SJCRH30 (cell line): ENCODE measurements around the gene ADAM12. TPM values are rescaled to one million over a fixed set of nuclear protein-coding genes. Genes with fewer than 3 reads are reported as not detected.
A peak's percentile ranks its signal among the peaks of the same experiment; 100 is the strongest.

Source experiments
- DNase-seq, 2 experiments: peaks; one replicate each; pipeline ENCODE4 v3.0.0-alpha.2; 2015 to 2020
- H3K27ac ChIP-seq: fragments of 250-450 bp; sonication (Bioruptor Pico); 2 replicates; pipeline ENCODE4 v1.5.1; 2020; ENCODE audit warnings: mild to moderate bottlenecking, moderate library complexity
- H3K27me3 ChIP-seq: fragments of 250-450 bp; sonication (Bioruptor Pico); 2 replicates; pipeline ENCODE4 v1.5.1; 2020; ENCODE audit warnings: mild to moderate bottlenecking, moderate library complexity
- H3K36me3 ChIP-seq: fragments of 250-450 bp; sonication (Bioruptor Pico); 2 replicates; pipeline ENCODE4 v1.5.1; 2020; ENCODE audit warnings: mild to moderate bottlenecking, moderate library complexity
- H3K4me1 ChIP-seq: fragments of 250-450 bp; sonication (Bioruptor Pico); 2 replicates; pipeline ENCODE4 v1.5.1; 2020; ENCODE audit warnings: mild to moderate bottlenecking, moderate library complexity
- H3K4me3 ChIP-seq: fragments of 250-450 bp; sonication (Bioruptor Pico); 2 replicates; pipeline ENCODE4 v1.5.1; 2020; ENCODE audit warnings: mild to moderate bottlenecking, moderate library complexity
- H3K9me3 ChIP-seq: fragments of 250-450 bp; sonication (Bioruptor Pico); replicated peaks from 2 replicates; pipeline ENCODE4 v1.5.1; 2020; ENCODE audit warnings: mild to moderate bottlenecking, moderate library complexity
- total RNA-seq: library from RNA; depleted of rRNA; stranded (reverse); fragments of >200 nt; shearing (Covaris generic); gene quantifications from 2 replicates; pipeline ENCODE4 v1.2.3, GENCODE V29; 2014

ADAM12 gene
- total RNA-seq, 1 experiment from 2014 or later: 0.26 TPM

DNA sequence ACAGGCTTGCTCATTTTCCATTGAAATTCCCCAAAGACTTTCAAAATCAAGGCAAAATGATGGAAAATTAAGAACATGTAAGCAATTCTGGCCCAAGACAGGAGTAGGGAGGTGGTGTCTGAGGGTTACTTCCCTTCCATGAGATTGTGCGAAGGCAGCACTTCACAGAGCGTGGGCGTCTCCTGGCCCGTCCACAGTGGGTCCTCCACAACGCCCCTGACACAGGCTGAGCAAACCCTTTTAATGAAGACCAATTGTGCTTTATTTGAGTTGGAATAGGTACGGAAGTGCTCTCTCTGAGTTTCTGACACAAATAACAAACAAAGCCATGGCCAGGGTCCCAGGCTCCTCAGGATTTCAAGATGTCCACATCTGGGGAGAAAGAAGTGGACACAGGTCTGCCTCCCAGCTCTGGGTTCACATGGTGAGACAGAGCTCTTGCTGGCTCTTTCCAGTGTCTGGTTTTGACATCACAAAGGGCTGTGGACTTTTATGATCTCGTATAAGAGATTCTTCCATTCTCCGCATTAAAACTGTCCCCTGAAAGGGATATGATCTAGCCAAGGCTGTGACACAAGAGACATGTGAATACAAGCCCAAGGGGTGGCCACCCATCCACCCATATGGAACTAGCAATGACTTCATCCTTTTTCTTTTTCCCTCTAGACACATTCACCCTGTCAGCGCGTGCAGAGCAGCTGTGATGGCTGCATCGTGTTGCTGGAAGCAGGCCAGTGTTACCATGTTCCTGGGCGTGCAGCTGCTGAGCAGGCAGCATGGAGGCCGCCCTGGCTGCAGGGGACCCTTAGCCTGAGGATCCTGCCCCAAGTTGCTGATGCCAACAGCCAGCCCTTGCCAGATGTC is 145.6 kb downstream of the ADAM12 start:
- Histone ChIP-seq H3K27me3 (no peaks in the 10 kb centered on the region), H3K4me1 (peaks cover 17% of the 10 kb centered on the region), H3K36me3 (no peaks in the 10 kb centered on the region), H3K4me3 (no peak overlapping the region), H3K9me3 (0 out of 2 replicates have a peak, but pooled peaks cover 3% of the 10 kb centered on the region), H3K27ac (peak overlapping the region; percentile 43)
- DNase-seq: peak; percentile 84 to 88

DNA sequence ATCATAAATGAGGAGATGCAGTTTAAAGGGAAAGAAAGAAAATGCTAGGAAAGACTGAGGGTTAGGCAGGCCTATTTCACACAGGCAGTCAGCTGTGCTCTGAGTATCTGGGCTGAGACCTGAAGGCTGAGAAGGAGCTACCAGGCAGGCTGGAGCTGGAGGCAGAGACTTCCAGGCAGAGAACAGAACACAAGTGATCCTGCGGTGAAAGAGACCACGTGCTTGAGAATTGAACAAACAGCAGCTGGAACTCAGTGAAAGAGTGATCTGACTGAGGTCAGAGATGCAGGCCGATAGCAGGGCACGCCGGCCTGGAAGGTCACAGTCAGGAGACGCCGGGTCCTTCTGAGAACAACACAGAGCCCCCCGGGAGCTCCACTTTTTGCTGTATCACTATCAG is 147.8 kb downstream of the ADAM12 start:
- H3K27me3 ChIP-seq: no peaks in the 10 kb centered on the region
- peaks cover 17% of the 10 kb centered on the region for H3K4me1 ChIP-seq
- peak overlapping the region; percentile 6; the same call in 1 of the 2 replicates for H3K27ac ChIP-seq
- DNase-seq: peak; percentile 27 to 56
- 0 out of 2 replicates have a peak, but pooled peaks cover 3% of the 10 kb centered on the region for H3K9me3 ChIP-seq
- H3K36me3 ChIP-seq: no peaks in the 10 kb centered on the region
- H3K4me3 ChIP-seq: no peak overlapping the region

DNA sequence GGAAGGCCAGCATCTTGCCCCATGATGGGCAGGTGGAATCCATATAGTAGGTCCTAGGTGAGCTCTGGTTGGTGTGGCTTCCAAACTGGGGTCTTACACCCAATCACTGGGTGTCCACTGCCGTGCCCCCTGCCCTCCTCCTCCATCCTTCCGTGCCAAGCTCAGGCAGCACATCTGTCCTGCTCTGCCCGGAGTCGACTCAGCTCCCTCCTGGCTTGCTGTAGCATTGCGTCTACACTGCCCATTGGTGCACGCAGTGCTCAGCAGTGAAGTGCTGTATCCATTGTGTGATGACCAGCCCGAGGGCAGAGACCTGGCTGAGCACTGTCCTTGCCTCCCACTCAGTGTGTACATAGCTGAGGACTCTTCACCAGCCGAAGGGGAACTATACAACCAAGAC is 148.4 kb downstream of the ADAM12 start:
- Histone ChIP-seq H3K27ac (no peak overlapping the region), H3K9me3 (0 out of 2 replicates have a peak, but pooled peaks cover 3% of the 10 kb centered on the region), H3K4me1 (peaks cover 17% of the 10 kb centered on the region), H3K4me3 (no peak overlapping the region), H3K27me3 (no peaks in the 10 kb centered on the region), H3K36me3 (no peaks in the 10 kb centered on the region)
- no peak for DNase-seq

DNA sequence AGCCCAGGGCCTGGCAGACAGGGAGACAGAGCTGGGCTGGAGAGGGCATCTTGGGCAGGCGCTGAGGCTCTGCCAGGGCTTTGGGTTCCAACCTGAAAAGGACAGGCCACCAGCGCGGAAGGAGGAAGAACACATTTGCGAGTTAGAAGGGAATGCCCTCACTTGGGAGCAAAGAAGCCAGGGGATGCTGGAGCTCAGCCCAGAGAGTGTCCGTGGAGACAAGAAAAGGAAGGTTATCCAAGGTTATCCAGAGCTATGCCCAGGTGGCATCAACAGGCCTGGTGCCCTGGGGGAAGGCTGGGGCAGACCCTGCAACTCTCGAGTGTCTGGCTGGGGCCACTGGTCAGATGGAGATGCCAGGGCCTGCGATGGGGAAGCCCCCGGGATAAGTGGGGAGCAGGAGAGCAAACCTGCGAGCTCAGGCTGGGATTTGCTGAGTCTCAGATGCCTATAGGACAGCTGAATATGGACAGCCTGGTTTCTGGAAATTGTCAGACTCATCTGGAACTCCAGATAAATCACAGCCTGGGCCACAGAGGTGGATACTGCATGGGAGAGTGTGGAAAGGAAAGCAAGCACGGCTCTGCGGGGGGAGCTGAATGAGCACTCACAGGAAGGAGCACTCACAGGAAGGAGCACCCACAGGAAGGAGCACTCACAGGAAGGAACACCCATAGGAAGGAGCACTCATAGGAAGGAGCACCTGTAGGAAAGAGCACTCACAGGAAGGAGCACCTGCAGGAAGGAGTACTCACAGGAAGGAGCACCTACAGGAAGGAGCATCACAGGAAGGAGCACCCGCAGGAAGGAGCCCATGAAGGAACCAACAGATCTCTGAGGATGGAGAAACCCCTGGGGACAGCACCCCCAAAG is 152.1 kb downstream of the ADAM12 start:
- H3K4me3 ChIP-seq: no peak overlapping the region
- H3K27me3 ChIP-seq: no peaks in the 10 kb centered on the region
- H3K9me3 ChIP-seq: no peaks in the 10 kb centered on the region
- no peak overlapping the region for H3K27ac ChIP-seq
- DNase-seq: no peak
- peaks cover 4% of the 10 kb centered on the region; the same call in 1 of the 2 replicates for H3K4me1 ChIP-seq
- H3K36me3 ChIP-seq: no peaks in the 10 kb centered on the region

DNA sequence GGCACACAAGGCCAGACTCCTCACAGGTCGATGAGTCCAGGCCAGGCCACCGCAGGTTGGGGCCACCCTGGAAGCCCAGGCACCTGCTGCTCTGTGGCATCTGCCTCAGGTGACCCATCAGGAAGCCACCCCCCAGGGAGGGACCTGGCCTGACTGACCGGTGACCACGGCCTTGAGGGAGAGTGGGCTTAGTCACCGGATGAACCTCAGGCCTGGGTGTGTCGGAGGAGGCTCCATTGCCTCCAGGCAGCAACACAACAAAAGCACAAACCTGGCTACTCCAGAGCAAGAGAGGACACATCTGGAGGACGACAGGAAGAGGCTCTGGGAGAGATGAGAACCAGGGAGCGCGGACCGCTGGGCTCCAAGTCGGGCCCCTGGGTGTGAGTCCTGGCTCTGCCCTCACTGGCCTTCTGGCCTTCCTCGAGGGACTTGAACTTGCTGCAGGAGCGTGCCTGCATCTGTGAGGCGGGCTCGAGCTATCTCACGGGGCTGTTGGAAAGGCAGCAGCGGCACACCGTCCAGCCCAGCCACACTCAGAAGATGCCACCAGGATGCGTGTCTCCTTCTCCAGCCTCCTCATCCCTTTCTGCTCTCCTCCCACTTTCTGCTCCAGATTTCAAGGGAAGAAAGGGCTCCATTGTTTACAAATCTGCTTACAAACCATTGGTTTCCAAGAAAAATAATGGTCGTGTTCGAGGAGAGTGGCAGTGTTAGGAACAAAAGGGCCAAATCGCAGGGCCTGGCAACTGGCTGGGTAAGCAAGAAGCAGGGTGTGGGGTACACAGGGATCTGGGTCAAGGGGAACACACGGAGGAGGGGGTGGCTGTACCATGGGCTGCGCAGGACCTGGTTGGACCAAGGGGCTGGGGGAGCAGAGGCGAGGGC is 152.9 kb downstream of the ADAM12 start:
- H3K27ac ChIP-seq: no peak overlapping the region
- DNase-seq: no peak
- no peaks in the 10 kb centered on the region for H3K4me1 ChIP-seq
- H3K36me3 ChIP-seq: no peaks in the 10 kb centered on the region
- H3K4me3 ChIP-seq: no peak overlapping the region
- H3K9me3 ChIP-seq: no peaks in the 10 kb centered on the region
- no peaks in the 10 kb centered on the region for H3K27me3 ChIP-seq

DNA sequence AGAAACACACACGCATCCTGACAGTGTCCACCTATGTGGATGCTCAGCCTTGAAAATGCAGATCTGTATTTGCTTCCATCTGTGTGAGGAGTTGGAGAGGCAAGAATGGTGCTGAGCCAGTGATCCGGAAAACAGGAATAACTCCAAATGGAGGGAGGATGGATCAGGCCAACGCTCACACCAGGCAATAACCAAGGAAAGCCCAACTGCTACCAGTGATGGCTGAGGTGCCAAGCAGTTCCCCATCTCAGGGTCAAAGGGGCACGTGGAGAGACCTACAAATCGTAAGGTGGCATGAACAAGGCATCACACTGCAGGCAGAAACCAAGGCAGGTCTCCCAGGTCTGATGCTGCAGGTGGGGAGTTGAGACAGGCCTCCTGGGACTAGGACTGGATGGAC is 153.6 kb downstream of the ADAM12 start:
- no peaks in the 10 kb centered on the region for H3K36me3 ChIP-seq
- H3K27me3 ChIP-seq: no peaks in the 10 kb centered on the region
- DNase-seq: no peak

DNA sequence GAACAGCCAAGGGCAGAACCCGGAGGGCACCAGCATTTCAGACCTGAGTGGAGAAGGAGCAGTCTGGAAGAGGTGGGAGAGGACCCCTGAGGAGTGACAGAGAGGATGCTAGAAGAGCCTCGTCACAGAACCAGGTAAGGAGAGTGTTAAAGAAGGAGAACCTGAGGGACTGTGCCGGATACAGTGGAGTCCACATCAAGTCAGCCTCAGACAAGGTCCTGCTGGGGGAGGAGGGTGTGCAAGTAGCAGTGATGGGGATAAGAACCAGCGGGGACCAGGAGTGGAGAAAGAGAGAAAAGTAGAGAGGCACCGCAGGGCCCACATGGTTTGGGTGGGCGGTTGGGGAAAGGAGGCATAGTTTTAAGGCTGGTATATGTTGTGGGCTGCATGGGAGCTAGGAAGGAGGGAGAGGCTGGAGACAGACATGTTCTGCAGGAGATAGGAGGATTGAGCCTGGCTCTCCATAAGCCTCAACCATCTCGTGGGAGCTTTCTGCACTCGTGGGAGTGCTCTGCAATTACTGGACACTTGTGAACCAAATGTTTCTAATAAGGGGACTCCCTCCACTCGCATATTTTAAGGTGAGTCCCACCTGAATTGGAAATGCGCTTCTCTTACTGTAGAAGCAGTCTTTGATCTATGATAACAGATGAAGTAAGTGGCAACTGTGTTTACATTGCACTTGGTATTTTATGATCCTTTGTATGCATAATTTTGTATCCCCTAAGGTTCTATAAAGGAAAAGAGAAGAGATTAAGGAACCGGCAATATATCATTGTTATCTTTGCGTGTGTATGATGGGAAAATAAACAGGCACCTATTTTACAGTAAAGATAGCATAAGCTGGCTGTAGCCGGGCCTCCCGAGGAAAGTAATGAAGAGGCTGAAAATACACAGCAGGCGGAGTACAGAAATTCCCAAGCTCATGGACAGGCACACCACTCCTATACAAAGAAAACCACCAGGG is 154.8 kb downstream of the ADAM12 start:
- no peak for DNase-seq
- no peaks in the 10 kb centered on the region for H3K4me1 ChIP-seq
- H3K36me3 ChIP-seq: no peaks in the 10 kb centered on the region
- no peak overlapping the region for H3K27ac ChIP-seq
- no peaks in the 10 kb centered on the region for H3K27me3 ChIP-seq
- no peaks in the 10 kb centered on the region for H3K9me3 ChIP-seq
- H3K4me3 ChIP-seq: no peak overlapping the region

More for the DNA sequence above, 153.6 kb downstream of the ADAM12 start:
- Histone ChIP-seq H3K27ac (no peak overlapping the region), H3K4me1 (no peaks in the 10 kb centered on the region), H3K4me3 (no peak overlapping the region), H3K9me3 (no peaks in the 10 kb centered on the region)

DNA sequence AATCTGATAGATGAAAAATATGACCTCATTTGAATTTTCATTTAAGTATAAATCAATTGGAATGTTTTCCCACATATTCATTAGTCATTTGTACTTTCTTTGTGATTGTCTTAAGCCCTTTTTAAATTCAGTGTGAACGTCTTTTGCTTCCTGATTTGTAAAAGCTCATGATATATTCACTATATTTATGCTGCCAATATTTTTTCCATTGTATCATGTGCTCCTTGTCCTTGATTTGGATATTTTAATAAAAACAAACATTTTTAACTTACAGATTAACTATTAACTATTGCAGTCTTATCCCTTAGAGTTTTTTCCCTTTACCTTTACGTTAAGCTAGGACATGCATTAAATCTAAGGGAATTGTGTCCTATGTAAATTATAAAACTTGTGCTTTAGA is 157.7 kb downstream of the ADAM12 start:
- Histone ChIP-seq H3K27me3 (no peaks in the 10 kb centered on the region), H3K4me1 (peaks cover 4% of the 10 kb centered on the region; the same call in 1 of the 2 replicates)

DNA sequence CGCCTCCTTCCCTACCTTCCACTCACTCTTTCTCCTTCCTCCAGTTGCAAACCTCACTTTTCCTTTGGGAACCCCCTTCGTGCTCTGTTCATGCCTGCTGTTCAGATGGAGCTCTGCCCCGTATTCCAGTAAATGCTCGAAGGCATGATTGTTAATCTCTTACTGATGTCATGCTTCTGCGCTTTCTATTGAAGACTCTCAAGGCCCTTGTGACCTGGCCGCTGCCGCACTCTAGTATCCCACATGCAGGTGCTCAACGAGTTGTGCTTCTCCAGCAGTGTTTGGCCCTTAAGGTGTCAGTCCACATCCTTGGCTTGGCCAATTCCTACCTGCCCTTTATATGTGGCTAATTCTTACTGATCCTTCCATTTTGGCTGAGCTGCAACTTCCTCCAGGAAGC is 158.6 kb downstream of the ADAM12 start:
- Histone ChIP-seq H3K27ac (no peak overlapping the region), H3K27me3 (no peaks in the 10 kb centered on the region), H3K9me3 (no peaks in the 10 kb centered on the region), H3K36me3 (no peaks in the 10 kb centered on the region), H3K4me3 (no peak overlapping the region), H3K4me1 (peaks cover 4% of the 10 kb centered on the region; the same call in 1 of the 2 replicates)
- no peak for DNase-seq

More for the DNA sequence above, 157.7 kb downstream of the ADAM12 start:
- H3K36me3 ChIP-seq: no peaks in the 10 kb centered on the region
- no peak overlapping the region for H3K4me3 ChIP-seq
- H3K27ac ChIP-seq: no peak overlapping the region
- no peaks in the 10 kb centered on the region for H3K9me3 ChIP-seq
- no peak for DNase-seq

DNA sequence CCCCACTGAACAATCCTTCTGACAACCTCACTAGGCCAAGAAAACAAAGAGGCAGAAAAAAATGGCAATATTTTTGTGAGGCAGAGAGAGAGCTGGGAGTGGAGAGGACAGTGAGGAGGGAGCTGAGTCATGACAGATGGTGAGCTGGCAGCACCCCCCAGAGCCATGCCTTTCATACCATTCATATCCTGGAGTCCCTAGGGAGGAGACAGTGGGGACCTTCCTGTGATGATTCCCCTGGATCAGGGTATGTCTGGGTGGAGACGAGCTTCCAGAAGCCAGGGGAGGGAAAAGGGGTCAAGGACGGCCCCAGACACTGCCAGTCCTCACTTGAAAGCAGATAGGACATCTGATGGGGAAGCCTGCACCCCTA is 160.5 kb downstream of the ADAM12 start:
- no peak overlapping the region for H3K27ac ChIP-seq
- no peaks in the 10 kb centered on the region for H3K27me3 ChIP-seq
- peak; percentile 34 to 42 for DNase-seq

DNA sequence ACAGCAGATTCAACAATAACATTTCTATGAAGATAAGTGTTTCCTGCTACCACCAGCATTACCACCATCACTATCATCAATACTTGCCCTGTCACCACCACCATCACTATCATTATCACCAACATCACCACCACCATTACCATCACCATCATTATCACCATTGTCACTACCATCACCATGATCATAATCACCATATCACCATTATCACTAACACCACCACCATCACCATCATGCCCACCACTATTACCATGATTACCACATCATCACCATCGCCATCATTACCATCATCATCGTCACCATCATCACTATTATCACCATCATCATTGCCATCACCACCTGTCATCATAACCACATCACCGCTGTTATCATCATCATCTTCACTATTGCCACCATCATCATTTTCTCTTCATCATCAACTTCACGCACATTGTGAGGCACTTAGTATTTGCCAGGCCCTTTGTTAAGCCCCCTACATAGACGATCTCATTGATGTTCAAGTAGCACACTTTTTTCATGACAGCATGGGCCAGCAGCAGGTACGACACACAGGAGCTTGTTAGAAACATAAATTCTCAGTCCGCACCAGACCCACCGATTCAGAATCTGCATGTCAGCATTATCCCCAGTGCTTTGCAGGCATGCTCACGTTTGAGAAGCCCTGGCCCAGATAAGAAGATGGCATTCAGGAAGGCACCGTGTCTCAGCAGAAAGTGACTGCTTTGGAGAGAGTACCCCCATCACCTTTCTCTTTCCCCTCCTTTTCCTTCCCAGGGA is 161.1 kb downstream of the ADAM12 start:
- Histone ChIP-seq H3K4me1 (peaks cover 4% of the 10 kb centered on the region; the same call in 1 of the 2 replicates), H3K27ac (no peak overlapping the region), H3K36me3 (no peaks in the 10 kb centered on the region), H3K4me3 (no peak overlapping the region), H3K9me3 (no peaks in the 10 kb centered on the region), H3K27me3 (no peaks in the 10 kb centered on the region)
- DNase-seq: no peak

More for the DNA sequence above, 160.5 kb downstream of the ADAM12 start:
- no peaks in the 10 kb centered on the region for H3K36me3 ChIP-seq
- no peaks in the 10 kb centered on the region for H3K9me3 ChIP-seq
- H3K4me1 ChIP-seq: peaks cover 4% of the 10 kb centered on the region; the same call in 1 of the 2 replicates
- no peak overlapping the region for H3K4me3 ChIP-seq

DNA sequence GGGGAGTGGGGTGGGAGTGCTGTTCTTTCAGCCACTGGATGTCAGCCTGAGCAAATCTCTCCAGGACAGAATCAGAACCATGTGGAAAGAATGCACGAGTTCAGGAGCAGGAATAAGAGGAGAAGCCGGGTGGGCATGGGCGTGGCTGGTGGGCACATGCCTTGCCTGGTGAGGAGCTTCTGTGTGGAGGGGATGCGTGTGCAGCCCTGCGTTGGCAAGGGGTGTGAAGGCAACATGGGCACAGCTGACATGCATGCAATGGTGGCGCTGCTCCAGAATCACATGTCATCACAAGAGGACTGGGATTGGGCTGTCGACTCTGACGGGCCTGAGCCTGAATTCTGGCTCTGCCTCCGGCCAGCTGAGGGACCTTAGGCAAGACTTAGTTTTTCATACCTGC is 162.1 kb downstream of the ADAM12 start:
- H3K9me3 ChIP-seq: no peaks in the 10 kb centered on the region
- H3K27ac ChIP-seq: no peak overlapping the region
- no peaks in the 10 kb centered on the region for H3K36me3 ChIP-seq
- no peak overlapping the region for H3K4me3 ChIP-seq
- DNase-seq: no peak
- H3K4me1 ChIP-seq: peaks cover 4% of the 10 kb centered on the region; the same call in 1 of the 2 replicates
- H3K27me3 ChIP-seq: no peaks in the 10 kb centered on the region

DNA sequence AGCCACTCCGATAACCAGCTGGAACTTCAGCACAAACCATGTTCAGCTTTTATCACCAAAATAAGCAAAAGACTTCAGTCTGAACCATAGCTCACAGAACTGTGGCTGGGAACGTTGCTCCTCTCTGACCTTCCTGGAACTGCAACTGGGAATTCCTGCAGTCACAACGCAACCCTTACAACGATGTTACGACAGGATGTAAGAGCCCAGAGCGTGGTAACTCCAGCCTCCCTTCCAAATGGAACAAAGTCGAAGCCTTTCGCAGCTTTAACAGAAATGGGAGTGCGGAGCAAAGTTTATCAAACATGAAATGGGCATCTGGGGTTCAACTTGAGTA is 162.6 kb downstream of the ADAM12 start:
- H3K9me3 ChIP-seq: no peaks in the 10 kb centered on the region
- no peaks in the 10 kb centered on the region for H3K36me3 ChIP-seq
- no peak for DNase-seq
- no peak overlapping the region for H3K27ac ChIP-seq
- no peak overlapping the region for H3K4me3 ChIP-seq
- peaks cover 4% of the 10 kb centered on the region; the same call in 1 of the 2 replicates for H3K4me1 ChIP-seq
- no peaks in the 10 kb centered on the region for H3K27me3 ChIP-seq
